Fibroblast of pulmonary artery (primary cell): ENCODE results near the gene PLEK2.

ENCODE experiments used
- DNase-seq: peaks from one replicate; pipeline ENCODE4 v3.0.0-alpha.2; 2010; ENCODE audit warnings: low read depth
- H3K4me3 ChIP-seq: replicated peaks from 2 replicates; pipeline ENCODE4 v1.5.1; 2011; ENCODE audit warnings: low read depth, mild to moderate bottlenecking, control low read depth, low read length, moderate library complexity
- CTCF ChIP-seq: IDR thresholded peaks from 2 replicates; pipeline ENCODE4 v1.5.1; 2011; ENCODE audit warnings: mild to moderate bottlenecking, control low read depth, low read length, inconsistent platforms; ENCODE audit errors: missing control alignments

PLEK2 gene

DNA sequence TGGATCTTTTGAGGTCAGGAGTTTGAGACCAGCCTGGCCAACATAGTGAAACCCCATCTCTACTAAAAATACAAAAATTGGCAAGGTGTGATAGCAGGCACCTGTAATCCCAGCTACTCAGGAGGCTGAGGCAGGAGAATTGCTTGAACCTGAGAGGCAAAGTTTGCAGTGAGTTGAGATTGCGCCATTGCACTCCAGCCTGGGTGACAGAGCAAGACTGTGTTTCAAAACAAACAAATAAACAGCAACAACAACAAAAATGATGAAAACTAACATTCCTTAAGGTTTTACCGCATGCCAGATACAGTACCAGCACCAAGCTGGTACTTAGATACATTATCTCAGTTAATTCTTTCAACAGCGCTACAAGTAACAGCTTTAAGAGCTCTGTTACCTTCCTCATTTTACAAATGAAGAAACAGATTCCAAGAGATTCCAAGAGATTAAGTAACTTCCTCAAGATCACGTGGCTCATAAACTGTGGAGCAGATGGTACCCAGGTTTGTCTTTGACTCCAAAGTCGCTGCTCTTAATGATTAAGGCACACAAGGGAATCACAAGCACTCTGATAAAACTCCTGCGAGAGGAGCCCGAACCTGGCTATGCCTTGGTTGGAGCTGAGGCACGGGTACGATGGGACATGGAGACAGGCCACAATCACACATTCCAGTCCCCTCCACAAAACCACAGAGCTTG is 17.7 kb upstream of the PLEK2 start:
- no peak overlapping the region for H3K4me3 ChIP-seq
- no peak for TF ChIP-seq CTCF
- DNase-seq: no peak

DNA sequence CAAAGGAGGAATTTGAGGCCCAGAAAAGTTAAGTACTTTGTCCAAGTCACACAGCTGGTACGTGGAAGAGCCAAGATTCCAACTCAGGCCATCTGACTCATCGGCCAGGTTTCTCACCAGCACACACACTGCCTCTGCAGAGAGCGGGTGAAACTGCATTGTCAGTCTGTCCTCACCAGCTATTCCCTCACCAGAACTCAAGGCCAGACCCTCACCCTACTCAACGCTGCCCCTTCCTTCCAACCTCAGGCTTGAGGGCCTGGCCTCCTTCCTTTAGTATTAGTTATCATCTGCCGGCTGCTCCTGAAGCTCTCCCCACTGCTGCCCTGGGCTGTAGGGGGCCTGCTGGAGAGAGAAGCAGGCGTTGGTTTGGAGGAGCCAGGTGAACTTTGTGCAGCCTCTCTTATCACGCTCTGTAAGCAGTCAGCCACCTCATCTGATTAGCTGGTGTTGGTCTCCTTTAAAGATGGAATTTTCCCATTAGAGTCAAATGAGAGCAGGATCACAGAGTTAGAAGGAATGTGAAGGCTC is 16.6 kb upstream of the PLEK2 start:
- peak; percentile 67 for DNase-seq
- H3K4me3 ChIP-seq: no peak overlapping the region
- no peak for TF ChIP-seq CTCF

DNA sequence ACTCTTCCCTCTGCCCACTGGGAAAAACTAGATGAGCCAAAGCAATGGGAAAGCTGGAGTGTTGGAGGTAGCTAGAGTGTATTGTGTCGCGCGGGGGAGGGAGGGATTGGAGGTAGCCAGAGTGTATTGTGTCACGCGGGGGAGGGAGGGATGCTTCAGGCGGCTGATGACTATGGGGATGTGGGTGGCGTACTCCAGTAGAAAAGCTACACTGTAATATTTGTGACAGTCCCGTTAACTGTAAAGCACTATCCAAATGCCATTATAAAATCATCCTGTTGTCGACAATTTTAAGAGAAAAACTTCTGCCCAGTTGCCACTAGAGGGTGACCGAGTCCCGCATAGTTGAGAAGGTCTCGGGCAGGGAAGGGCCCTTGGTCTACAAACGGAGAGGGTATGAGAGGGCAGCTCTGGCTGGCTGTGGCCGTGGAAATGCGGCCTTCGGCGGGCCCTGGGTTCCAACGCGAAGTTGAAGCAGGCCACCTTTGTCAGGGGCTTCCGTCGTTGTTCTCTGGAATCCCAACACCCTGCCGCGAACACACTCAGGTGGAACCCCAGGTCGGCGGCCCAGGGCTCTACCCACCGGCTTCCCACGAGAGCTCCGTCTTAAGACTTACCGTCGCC is 15.1 kb upstream of the PLEK2 start:
- H3K4me3 ChIP-seq: no peak overlapping the region
- TF ChIP-seq CTCF: peak; percentile 80
- DNase-seq: peak; percentile 87

- no peak for TF ChIP-seq CTCF
- no peak overlapping the region for H3K4me3 ChIP-seq
- DNase-seq: no peak
Measured at GRCh38 chr14:67426161-67426560, 14.2 kb upstream of the PLEK2 start.

- DNase-seq: no peak
- no peak for TF ChIP-seq CTCF
- H3K4me3 ChIP-seq: no peak overlapping the region
Measured at GRCh38 chr14:67425608-67426007, 13.6 kb upstream of the PLEK2 start.

- TF ChIP-seq CTCF: no peak
Measured at GRCh38 chr14:67424539-67424938, 12.6 kb upstream of the PLEK2 start.

More at GRCh38 chr14:67424539-67424938, 12.6 kb upstream of the PLEK2 start:
- H3K4me3 ChIP-seq: no peak overlapping the region
- no peak for DNase-seq
